ENCODE results near the gene RTKN2.
"Not testable (repeated sequence)": the region's sequence is repeated elsewhere in the genome, so short reads cannot be mapped to it uniquely, and the experiment has no call there.

The RTKN2 gene

DNA sequence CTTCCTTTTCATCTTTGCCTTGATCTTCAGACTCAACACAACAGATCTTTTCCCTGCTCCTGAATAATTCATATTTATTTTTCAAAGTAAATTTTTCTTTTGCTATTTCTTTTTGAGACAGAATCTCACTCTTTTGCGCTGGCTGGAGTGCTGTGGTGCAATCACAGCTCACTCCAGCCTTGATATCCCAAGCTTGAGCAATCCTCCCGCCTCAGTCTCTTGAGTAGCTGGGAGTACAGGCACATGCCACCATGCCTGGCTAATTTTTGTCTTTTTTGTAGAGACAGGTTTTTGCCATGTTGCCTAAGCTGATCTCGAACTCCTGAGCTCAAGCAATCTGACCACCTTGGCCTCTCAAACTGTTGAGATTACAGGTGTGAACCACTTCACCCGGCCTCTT, 9.2 kb downstream of the RTKN2 start:
- DNase-seq (ENCODE audit: low spot score), result no peak

GRCh38 chr10:62258926-62259325, 9.7 kb downstream of the RTKN2 start:
- no peak for DNase-seq (ENCODE audit: low spot score)

DNA sequence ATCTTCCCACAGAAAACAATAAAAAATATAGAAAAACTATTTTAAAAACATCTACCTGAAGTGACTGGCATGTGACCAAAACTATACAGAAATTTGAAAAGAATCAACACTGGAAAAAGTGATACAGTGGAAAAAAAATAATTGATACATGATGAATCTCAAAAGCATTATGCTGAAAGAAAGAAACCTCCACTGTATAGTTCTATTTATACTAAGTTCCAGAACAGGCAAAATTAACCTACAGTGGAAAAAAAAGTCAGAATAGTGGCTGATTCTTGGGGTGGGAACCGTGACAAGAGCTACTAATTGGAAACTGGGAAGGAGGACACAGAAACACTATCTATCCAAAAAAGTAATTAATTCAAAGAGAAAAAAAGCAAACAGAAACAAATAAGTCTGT, 14.9 kb downstream of the RTKN2 start:
- no peak for DNase-seq (ENCODE audit: low spot score)

- no peak for DNase-seq (ENCODE audit: low spot score)
Measured at GRCh38 chr10:62252051-62252450, 16.6 kb downstream of the RTKN2 start.

GRCh38 chr10:62250594-62251198, 17.9 kb downstream of the RTKN2 start:
- no peak for DNase-seq (ENCODE audit: low spot score)

- no peak for DNase-seq (ENCODE audit: low spot score)
Measured at GRCh38 chr10:62249957-62250356, 18.7 kb downstream of the RTKN2 start.

DNA sequence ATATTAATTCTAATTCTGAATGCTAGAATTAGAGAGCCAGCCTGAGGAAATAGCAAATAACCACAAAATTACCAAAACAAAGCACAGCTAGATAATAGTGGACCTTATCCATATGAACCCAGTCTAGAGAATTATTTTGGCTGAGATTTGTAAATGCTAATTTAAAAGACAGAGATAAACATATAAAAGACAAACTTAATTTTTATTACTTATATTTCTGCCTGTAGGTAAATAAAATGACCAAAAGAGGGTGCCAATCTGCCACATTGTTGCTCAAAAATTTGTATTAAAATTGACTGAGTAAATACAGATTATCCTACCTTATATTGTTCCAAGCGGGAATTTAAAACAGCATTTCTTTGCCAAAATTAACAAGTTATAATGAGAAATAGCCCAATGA, 20.2 kb downstream of the RTKN2 start:
- DNase-seq (ENCODE audit: low spot score), result no peak

GRCh38 chr10:62244785-62245467, 23.7 kb downstream of the RTKN2 start:
- peak; percentile 23 for DNase-seq (ENCODE audit: low spot score)

- no peak for DNase-seq (ENCODE audit: low spot score)
Measured at GRCh38 chr10:62244088-62244487, 24.6 kb downstream of the RTKN2 start.

DNA sequence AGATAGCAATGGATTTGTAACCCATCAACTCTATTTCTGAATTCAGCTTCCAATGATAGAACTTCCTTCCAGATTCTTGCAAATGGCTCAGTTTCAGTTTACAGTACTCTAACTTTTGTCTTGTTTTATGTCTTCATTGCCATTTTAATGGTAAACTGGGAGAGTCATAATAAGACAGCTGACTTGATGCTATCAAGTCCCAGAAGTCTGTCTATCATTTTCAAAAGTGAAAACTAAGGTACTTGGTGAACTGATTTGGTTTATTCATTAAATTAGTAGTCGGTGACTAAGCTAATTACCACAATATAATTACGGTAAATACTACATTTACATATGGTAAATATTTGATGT, 25.0 kb downstream of the RTKN2 start:
- DNase-seq (ENCODE audit: low spot score), result no peak

DNA sequence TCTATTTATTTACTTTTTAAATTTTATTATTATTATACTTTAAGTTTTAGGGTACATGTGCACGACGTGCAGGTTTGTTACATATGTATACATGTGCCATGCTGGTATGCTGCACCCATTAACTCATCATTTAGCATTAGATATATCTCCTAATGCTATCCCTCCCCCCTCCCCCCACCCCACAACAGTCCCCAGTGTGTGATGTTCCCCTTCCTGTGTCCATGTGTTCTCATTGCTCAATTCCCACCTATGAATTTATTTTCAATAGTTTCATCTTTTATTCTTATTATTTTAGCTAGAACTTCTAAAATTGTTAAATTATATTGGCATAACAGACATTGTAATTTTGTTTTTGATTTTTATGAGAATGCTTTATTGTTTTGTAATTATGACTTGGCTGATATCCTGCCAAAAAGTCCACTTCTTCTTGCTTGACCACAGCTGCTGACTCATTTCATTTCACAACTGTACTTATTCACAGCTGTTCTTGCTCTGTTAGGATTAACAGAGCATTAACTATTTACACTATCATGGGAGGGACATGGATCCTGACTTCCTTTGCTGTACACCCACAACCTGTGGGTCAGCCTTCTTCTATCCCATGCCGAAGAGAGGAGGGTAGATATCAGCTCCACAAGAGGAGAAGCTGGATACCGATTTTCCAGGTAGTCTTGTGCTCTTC, 25.5 kb downstream of the RTKN2 start:
- DNase-seq (ENCODE audit: low spot score), result not testable (repeated sequence)

GRCh38 chr10:62241521-62241920, 27.1 kb downstream of the RTKN2 start:
- DNase-seq (ENCODE audit: low spot score), result not testable (repeated sequence)

GRCh38 chr10:62239994-62240393, 28.6 kb downstream of the RTKN2 start:
- no peak for DNase-seq (ENCODE audit: low spot score)

DNA sequence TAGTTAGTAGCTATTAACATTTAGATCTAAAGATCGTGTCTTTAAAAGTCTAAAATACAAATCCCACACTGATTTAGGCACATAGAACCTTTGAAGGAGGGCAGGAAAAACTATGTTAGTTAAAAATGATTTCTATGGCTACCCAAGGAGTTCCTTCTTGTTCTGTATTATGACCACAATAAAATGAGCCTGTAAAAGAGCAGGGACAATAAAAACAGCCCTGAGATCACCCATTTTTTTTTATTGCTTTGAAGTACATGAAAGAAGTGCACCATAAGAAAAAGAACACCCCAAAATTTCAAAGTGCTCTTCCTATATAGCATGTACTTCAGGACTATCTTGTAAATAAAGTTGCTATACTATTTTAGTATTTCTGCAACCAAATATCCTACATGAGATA, 29.8 kb downstream of the RTKN2 start:
- no peak for DNase-seq (ENCODE audit: low spot score)

- no peak for DNase-seq (ENCODE audit: low spot score)
Measured at GRCh38 chr10:62237966-62238365, 30.7 kb downstream of the RTKN2 start.

DNA sequence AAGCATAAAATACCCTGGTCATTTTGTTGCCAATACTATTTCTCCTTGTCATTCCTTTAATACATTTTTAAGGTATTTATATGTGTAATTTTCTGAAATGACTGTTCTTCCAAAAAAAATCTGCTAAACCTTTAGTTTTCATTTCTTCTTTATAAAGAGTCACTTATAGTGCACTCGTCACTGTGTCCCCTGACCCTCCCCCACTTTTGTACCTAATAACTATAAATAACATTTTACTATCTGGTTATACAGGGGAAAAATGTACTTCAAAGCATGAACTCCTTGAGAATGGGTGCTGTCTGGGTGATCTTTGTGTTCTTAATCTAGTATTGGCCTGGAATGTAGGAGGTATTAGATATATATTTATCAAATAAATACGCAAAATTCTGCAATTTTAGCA, 31.1 kb downstream of the RTKN2 start:
- DNase-seq (ENCODE audit: low spot score), result no peak

DNA sequence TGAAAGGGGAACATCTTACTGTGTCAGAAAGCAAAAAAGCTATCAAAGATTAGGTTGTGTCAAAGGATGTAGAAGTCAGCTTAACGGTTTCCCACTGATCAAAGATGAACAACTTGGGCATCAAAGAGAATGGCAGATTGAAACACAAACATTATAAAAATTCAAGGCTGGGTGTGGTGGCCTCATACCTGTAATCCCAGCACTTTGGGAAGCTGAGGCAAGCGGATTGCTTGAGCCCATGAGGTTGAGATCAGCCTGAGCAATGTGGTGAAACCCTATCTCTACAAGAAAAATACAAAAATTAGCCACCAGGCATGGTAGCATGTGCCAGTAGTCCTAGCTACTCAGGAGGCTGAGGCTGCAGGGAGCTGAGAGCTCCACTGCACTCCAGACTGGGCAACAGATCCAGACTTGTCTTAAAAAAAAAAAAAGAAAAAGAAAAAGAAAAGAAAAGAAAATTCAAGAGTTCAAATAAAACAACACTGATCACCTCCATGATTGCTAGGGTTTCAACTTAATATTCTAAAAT, 34.5 kb downstream of the RTKN2 start:
- no peak for DNase-seq (ENCODE audit: low spot score)

GRCh38 chr10:62233356-62234076, 35.1 kb downstream of the RTKN2 start:
- no peak for DNase-seq (ENCODE audit: low spot score)

DNA sequence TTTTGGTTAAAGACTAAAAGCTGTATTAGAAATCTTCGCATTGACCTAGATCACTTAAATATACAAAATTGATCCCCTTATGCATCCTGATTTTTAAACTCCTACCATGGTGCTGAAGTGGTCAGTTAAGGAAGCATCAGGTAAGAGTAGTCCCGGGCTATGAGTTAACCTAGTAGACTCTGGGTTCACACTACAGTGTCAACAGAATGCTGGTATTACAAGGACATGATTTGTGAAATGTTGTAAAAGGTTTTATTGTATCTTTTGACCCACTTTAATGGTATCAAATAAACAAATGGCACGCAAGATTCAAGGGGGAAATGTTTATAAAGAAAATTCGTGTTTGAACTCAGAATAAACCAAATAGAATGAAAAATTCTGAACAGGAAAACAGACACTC, 36.8 kb downstream of the RTKN2 start:
- DNase-seq (ENCODE audit: low spot score), result no peak

GRCh38 chr10:62231371-62231770, 37.3 kb downstream of the RTKN2 start:
- DNase-seq (ENCODE audit: low spot score), result no peak

GRCh38 chr10:62230344-62231121, 38.1 kb downstream of the RTKN2 start:
- DNase-seq (ENCODE audit: low spot score), result no peak

DNA sequence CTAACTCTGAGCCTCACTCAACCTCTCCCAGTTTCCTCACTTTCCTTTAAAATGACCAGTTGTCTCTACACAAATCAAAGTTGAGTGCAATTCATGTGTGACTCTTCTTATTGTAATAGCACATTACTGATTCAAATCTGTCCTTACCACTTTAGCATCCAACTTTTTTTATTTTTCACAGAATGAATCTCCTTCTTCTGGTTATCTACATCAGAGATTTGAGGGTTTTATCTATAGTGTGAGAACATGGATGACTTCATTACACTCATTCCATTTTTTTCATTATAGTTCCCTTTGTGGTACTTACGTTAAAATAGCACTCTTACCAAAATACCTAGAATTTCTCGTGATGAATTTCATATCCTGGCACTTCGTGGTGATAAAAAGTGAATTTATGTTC, 43.3 kb downstream of the RTKN2 start:
- DNase-seq (ENCODE audit: low spot score), result no peak

Data from germinal center (tissue), 1 donor.